PFSK-1 (cell line): ENCODE measurements around the gene HMOX2.

ENCODE experiments used
- TAF1 ChIP-seq: IDR thresholded peaks from 2 replicates; pipeline ENCODE4 v1.6.1; 2012; ENCODE audit warnings: low read length, control low read depth, borderline replicate concordance; ENCODE audit not compliant: insufficient read depth
- TF ChIP-seq, protein P1 (sequence below), 2 experiments: IDR thresholded peaks; 2 replicates each; pipeline versions ENCODE4 v1.6.1 to v1.8.0; 2011 to 2012; ENCODE audit warnings: low read depth in 2 of 2, low read length in 2 of 2, control low read depth in 1 of 2, inconsistent platforms in 1 of 2, mild to moderate bottlenecking in 1 of 2, moderate library complexity in 1 of 2; ENCODE audit not compliant: insufficient read depth in 1 of 2

DNA sequence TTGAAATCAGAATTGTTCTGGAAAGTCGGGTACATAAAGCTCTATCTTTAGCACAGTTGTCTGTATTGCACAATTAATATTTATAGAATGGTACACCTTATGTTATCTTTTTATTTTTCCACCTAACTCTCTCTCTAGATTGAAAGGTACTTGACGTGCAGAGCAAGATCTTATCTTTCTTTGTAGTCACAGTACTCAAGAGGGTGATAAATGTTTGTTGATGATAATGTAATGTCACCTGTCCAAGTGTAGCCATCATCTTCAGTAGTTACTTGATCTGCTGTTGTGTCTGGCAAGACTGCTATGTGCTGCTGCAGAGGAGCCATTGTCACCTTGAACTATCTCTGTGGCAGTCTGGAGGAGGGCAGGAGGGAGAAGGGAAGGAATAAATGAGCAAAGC lies 5.3 kb downstream of the HMOX2 start:
- no peak for TF ChIP-seq TAF1
- TF ChIP-seq, protein P1, sequence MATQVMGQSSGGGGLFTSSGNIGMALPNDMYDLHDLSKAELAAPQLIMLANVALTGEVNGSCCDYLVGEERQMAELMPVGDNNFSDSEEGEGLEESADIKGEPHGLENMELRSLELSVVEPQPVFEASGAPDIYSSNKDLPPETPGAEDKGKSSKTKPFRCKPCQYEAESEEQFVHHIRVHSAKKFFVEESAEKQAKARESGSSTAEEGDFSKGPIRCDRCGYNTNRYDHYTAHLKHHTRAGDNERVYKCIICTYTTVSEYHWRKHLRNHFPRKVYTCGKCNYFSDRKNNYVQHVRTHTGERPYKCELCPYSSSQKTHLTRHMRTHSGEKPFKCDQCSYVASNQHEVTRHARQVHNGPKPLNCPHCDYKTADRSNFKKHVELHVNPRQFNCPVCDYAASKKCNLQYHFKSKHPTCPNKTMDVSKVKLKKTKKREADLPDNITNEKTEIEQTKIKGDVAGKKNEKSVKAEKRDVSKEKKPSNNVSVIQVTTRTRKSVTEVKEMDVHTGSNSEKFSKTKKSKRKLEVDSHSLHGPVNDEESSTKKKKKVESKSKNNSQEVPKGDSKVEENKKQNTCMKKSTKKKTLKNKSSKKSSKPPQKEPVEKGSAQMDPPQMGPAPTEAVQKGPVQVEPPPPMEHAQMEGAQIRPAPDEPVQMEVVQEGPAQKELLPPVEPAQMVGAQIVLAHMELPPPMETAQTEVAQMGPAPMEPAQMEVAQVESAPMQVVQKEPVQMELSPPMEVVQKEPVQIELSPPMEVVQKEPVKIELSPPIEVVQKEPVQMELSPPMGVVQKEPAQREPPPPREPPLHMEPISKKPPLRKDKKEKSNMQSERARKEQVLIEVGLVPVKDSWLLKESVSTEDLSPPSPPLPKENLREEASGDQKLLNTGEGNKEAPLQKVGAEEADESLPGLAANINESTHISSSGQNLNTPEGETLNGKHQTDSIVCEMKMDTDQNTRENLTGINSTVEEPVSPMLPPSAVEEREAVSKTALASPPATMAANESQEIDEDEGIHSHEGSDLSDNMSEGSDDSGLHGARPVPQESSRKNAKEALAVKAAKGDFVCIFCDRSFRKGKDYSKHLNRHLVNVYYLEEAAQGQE (IDR thresholded peaks at IDR 0.05; ENCODE audit: insufficient read depth in 1 of 2, low read depth in 2 of 2, low read length in 2 of 2) = no peak
